Endothelial cell of umbilical vein (primary cell): ENCODE measurements around the gene RAB31. TPM values are rescaled to one million over a fixed set of nuclear protein-coding genes. Genes with fewer than 3 reads are reported as not detected.

Experiments
- BruUV-seq: library from RNA; stranded (reverse); fragments of 400-500 nt; replicated peaks from 2 replicates; lab custom pipeline; 2021; lab: Mats Ljungman, UMichigan
- CTCF ChIA-PET: fragments of 300-600, 350-600 bp; sonication (Branson Sonifier 250); formaldehyde crosslinking; loops from one replicate; lab custom pipeline; 2021; ENCODE audit warnings: antibody characterized with exemption, inconsistent platforms; lab: Charles Lee
- POLR2A ChIA-PET: fragments of 300-600, 350-600 bp; sonication (Branson Sonifier 250); formaldehyde crosslinking; loops from one replicate; lab custom pipeline; 2021; ENCODE audit warnings: antibody characterized with exemption, inconsistent platforms; lab: Charles Lee
- DNase-seq: peaks from one replicate; pipeline ENCODE4 v3.0.0-alpha.2; 2011; ENCODE audit warnings: low read depth, low spot score
- FAIRE-seq: peaks from 2 replicates; lab custom pipeline; 2011; peaks lifted over from hg19 to GRCh38; lab: Jason Lieb, UNC
- H2AFZ ChIP-seq: 2 replicates; pipeline ENCODE4 v1.6.0; 2012; ENCODE audit warnings: low read depth, low read length, control low read depth, inconsistent platforms
- H3K27ac ChIP-seq: 2 replicates; pipeline ENCODE4 v1.5.1; 2011; ENCODE audit warnings: low read depth, mild to moderate bottlenecking, control low read depth, low read length, moderate library complexity; ENCODE audit not compliant: insufficient read depth
- H3K27me3 ChIP-seq, 2 experiments: 2 replicates each; pipeline versions ENCODE4 v1.6.0 to v1.6.1; 2011; ENCODE audit warnings: low read length in 2 of 2, mixed read lengths in 1 of 2; ENCODE audit not compliant: control insufficient read depth in 2 of 2, insufficient read depth in 2 of 2
- H3K36me3 ChIP-seq, 2 experiments: 2 replicates in 1 of 2; 3 replicates in 1 of 2; pipeline ENCODE4 v1.5.1; 2011; ENCODE audit warnings: low read length in 2 of 2, mild to moderate bottlenecking in 1 of 2, moderate library complexity in 1 of 2; ENCODE audit not compliant: control insufficient read depth in 2 of 2, insufficient read depth in 2 of 2; ENCODE audit errors: extremely low read depth in 1 of 2
- H3K4me1 ChIP-seq: 3 replicates; pipeline ENCODE4 v1.5.1; 2011; ENCODE audit warnings: mild to moderate bottlenecking, low read length; ENCODE audit not compliant: control insufficient read depth, insufficient read depth; ENCODE audit errors: extremely low read depth
- H3K4me2 ChIP-seq: 2 replicates; pipeline ENCODE4 v1.6.1; 2011; ENCODE audit warnings: low read length, control low read depth, mixed read lengths; ENCODE audit not compliant: insufficient read depth
- H3K4me3 ChIP-seq, 3 experiments: fragments of 200-600 bp in 1 of 3; sonication (generic), shearing (Covaris generic) in 1 of 3; replicated peaks in 1 of 3; 2 replicates each; pipeline ENCODE4 v1.5.1; 2011 to 2016; ENCODE audit warnings: control low read depth in 3 of 3, low read length in 3 of 3, mild to moderate bottlenecking in 2 of 3, inconsistent platforms in 1 of 3, low read depth in 1 of 3, moderate library complexity in 1 of 3; ENCODE audit not compliant: insufficient read depth in 1 of 3
- H3K79me2 ChIP-seq: 2 replicates; pipeline ENCODE4 v1.6.0; 2012; ENCODE audit warnings: low read length, inconsistent platforms; ENCODE audit not compliant: control insufficient read depth, insufficient read depth
- H3K9ac ChIP-seq: replicated peaks from 2 replicates; pipeline ENCODE3; 2011; ENCODE audit warnings: low read length, control low read depth; ENCODE audit not compliant: insufficient read depth; ENCODE audit errors: extremely low read depth
- H3K9me1 ChIP-seq: replicated peaks from 3 replicates; pipeline ENCODE4 v1.6.0; 2011; ENCODE audit warnings: mild to moderate bottlenecking, low read length; ENCODE audit not compliant: control insufficient read depth, insufficient read depth; ENCODE audit errors: extremely low read depth
- H3K9me3 ChIP-seq: replicated peaks from 2 replicates; pipeline ENCODE4 v1.5.1; 2012; ENCODE audit warnings: low read length, inconsistent platforms; ENCODE audit not compliant: control insufficient read depth, insufficient read depth
- H4K20me1 ChIP-seq: replicated peaks from 2 replicates; pipeline ENCODE3; 2011; ENCODE audit warnings: mild to moderate bottlenecking, low read length; ENCODE audit not compliant: control insufficient read depth, insufficient read depth; ENCODE audit errors: extremely low read depth
- EZH2 ChIP-seq: IDR thresholded peaks from 2 replicates; pipeline ENCODE4 v1.6.1; 2012; ENCODE audit warnings: borderline replicate concordance, low read depth, mild to moderate bottlenecking, moderate library complexity, low read length, inconsistent platforms; ENCODE audit not compliant: severe bottlenecking
- FOS ChIP-seq: IDR thresholded peaks from 2 replicates; pipeline ENCODE4 v1.6.1; 2011; ENCODE audit warnings: mild to moderate bottlenecking, low read length, moderate library complexity, borderline replicate concordance; ENCODE audit not compliant: insufficient read depth
- GATA2 ChIP-seq: IDR thresholded peaks from 2 replicates; pipeline ENCODE4 v1.7.0; 2011; ENCODE audit warnings: low read depth, mild to moderate bottlenecking, moderate library complexity, mixed read lengths, low read length; ENCODE audit not compliant: insufficient read length, insufficient read depth
- JUN ChIP-seq: IDR thresholded peaks from 2 replicates; pipeline ENCODE4 v1.6.1; 2011; ENCODE audit warnings: borderline replicate concordance, low read depth; ENCODE audit not compliant: insufficient read length, insufficient read depth
- MYC ChIP-seq: IDR thresholded peaks from one replicate; pipeline ENCODE4 v1.6.1; 2011; ENCODE audit warnings: mild to moderate bottlenecking, low read depth, low read length
- POLR2A ChIP-seq: IDR thresholded peaks from 2 replicates; pipeline ENCODE4 v1.6.1; 2012; ENCODE audit warnings: low read depth, mild to moderate bottlenecking, control low read depth, low read length
- POLR2AphosphoS5 ChIP-seq: IDR thresholded peaks from 2 replicates; pipeline ENCODE4 v1.6.1; 2012; ENCODE audit warnings: low read depth, mild to moderate bottlenecking, control low read depth, low read length, moderate library complexity; ENCODE audit not compliant: insufficient read depth
- dilution Hi-C: fragments of 300-500 bp; cut with MboI; formaldehyde crosslinking; loops from one replicate; pipeline ENCODE4 v1.15.0; 2019; ENCODE audit warnings: low sequenced_read_pairs; ENCODE audit not compliant: extremely low pct_ligation_motif_present
- intact Hi-C: fragments of 100-400 bp; cut with micrococcal nuclease; formaldehyde crosslinking; loops from one replicate; pipeline ENCODE4 v1.10.0; 2022
- polyA plus RNA-seq, 4 experiments: library from polyadenylated mRNA; depleted of rRNA in 3 of 4; stranded (reverse) in 3 of 4; unstranded in 1 of 4; fragments of >200 nt; gene quantifications; 2 replicates each; pipeline versions ENCODE4 v1.2.1 to v1.2.3, GENCODE V29; 2011 to 2012; ENCODE audit warnings: missing spikeins in 1 of 4
- total RNA-seq: library from RNA; stranded (reverse); gene quantifications from 2 replicates; pipeline ENCODE4 v1.2.3, GENCODE V29; 2021
- TF ChIP-seq, protein P1 (sequence below): IDR thresholded peaks from 2 replicates; pipeline ENCODE4 v1.6.1; 2011; ENCODE audit not compliant: insufficient read depth, insufficient read length
- TF ChIP-seq, protein P2 (sequence below), 2 donors: IDR thresholded peaks; 1 replicate in 1 of 2; 2 replicates in 1 of 2; pipeline ENCODE4 v1.5.1; 2011; ENCODE audit warnings: low read length in 2 of 2, mild to moderate bottlenecking in 2 of 2, moderate library complexity in 2 of 2, control low read depth in 1 of 2, inconsistent platforms in 1 of 2, low read depth in 1 of 2; ENCODE audit not compliant: insufficient read depth in 1 of 2; ENCODE audit errors: extremely low read depth in 1 of 2

Gene RAB31
- total and polyA plus RNA-seq, 2 donors (not counting 3 experiments of a cell fraction or from before 2014, with no cell fraction given), result 30.5 TPM

DNA sequence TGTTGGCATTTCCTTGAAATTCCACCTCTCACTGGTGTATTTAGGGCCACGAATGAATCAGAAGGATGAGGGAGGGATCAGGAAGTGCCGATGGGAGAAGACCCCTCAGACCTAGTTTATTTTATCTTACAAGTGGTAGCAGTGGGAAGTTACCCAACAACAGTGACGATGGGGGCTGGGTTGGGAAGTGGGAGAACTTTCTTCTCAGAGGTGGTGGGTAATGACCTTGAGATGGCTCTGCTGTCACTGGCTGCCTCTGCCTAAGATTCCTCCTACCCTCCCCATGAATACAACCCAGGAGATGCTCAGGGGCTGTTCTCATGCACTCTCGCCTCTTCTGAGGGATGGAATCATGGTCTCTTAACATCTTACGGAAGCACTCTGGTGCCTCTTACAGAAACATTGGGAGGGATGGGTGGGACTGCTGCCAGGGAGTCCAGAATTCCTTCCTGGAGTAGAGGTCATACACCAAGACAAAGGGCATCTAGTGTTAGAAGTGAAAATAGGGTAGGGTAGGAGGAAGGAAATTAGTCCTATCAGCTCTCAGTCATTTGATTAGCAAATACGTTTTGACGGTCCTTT lies 119.2 kb downstream of the RAB31 start:
- Histone ChIP-seq H3K4me3 (no peak overlapping the region), H3K79me2 (peaks cover 3% of the 10 kb centered on the region), H3K9ac (no peak overlapping the region), H3K4me1 (peaks cover 34% of the 10 kb centered on the region), H3K27me3 (no peaks in the 10 kb centered on the region), H3K9me1 (no peaks in the 10 kb centered on the region), H3K27ac (peak overlapping the region; percentile 66), H4K20me1 (no peaks in the 10 kb centered on the region), H3K4me2 (peak overlapping the region; percentile 48), H2AFZ (no peak overlapping the region), H3K9me3 (no peaks in the 10 kb centered on the region), H3K36me3 (no peaks in the 10 kb centered on the region)
- DNase-seq (peak; percentile 54), FAIRE-seq (no peak)
- no TSS peak for BruUV-seq
- TF ChIP-seq, protein P1, sequence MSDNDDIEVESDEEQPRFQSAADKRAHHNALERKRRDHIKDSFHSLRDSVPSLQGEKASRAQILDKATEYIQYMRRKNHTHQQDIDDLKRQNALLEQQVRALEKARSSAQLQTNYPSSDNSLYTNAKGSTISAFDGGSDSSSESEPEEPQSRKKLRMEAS, result no peak
- TF ChIP-seq POLR2A (no peak), GATA2 (no peak), JUN (no peak), MYC (no peak), FOS (no peak)
- ChIA-PET POLR2A (no interaction called here), CTCF (no interaction called here)
- dilution Hi-C loops, result no loop called here
- intact Hi-C loops, result no loop called here

DNA sequence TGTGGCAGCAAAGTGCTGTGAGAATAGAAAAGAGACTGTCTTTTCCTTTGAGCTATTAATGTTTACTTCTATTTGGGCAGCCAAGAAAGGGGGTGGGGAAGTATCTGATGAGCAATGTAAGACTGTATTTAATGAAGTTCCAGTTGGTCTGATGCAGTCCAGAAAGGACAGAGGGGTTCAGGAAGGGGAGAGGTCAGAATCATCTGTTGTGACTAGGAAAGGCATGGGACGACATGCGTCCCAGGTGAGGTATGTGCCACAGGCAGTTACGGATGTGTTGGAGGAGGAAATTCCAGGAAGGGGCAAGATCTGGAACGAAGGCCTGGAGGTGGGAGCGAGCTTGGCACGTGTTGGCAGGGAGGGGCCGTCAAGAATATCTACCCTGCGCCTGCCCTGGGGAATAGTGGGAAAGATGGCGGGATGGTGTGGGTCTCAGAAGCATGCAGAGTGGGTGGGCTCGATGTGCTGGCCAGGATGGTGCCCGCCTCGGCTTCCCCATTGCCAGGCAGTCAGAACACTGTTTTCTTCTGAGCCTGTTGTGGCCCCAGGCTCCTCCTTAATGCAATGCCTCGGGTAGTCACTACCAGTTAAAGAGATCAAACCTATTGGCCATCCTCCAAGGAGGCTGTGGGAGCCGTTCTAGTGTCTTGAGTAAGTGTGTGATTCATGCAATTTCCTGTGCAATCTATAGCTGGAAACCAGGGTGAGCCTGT lies 119.8 kb downstream of the RAB31 start:
- dilution Hi-C loops (no loop called here), intact Hi-C loops (loop anchor here (1.0 kb wide), 1 partner anchor 85 kb away; no protein-coding TSS in a partner anchor)
- H3K4me1 ChIP-seq, result peaks cover 34% of the 10 kb centered on the region
- no peak overlapping the region for H3K4me3 ChIP-seq
- POLR2A ChIA-PET, result no interaction called here
- peak overlapping the region; percentile 66 for H3K27ac ChIP-seq
- no peaks in the 10 kb centered on the region for H3K9me3 ChIP-seq
- FAIRE-seq (peak; percentile 100), DNase-seq (peak; percentile 95)
- TF ChIP-seq, protein P1, result no peak
- TF ChIP-seq, protein P2, sequence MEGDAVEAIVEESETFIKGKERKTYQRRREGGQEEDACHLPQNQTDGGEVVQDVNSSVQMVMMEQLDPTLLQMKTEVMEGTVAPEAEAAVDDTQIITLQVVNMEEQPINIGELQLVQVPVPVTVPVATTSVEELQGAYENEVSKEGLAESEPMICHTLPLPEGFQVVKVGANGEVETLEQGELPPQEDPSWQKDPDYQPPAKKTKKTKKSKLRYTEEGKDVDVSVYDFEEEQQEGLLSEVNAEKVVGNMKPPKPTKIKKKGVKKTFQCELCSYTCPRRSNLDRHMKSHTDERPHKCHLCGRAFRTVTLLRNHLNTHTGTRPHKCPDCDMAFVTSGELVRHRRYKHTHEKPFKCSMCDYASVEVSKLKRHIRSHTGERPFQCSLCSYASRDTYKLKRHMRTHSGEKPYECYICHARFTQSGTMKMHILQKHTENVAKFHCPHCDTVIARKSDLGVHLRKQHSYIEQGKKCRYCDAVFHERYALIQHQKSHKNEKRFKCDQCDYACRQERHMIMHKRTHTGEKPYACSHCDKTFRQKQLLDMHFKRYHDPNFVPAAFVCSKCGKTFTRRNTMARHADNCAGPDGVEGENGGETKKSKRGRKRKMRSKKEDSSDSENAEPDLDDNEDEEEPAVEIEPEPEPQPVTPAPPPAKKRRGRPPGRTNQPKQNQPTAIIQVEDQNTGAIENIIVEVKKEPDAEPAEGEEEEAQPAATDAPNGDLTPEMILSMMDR (IDR thresholded peaks at IDR 0.05; ENCODE audit: extremely low read depth in 1 of 2, insufficient read depth in 1 of 2, low read depth in 1 of 2, low read length in 2 of 2), result no peak
- no peak for TF ChIP-seq GATA2
- no peak for TF ChIP-seq EZH2
- peak; percentile 79 for TF ChIP-seq JUN
- peak; percentile 59 for TF ChIP-seq POLR2A
- TF ChIP-seq MYC, result no peak
- TF ChIP-seq FOS, result peak; percentile 90
- TF ChIP-seq POLR2AphosphoS5, result peak; percentile 70
- peaks cover 3% of the 10 kb centered on the region for H3K79me2 ChIP-seq
- H3K4me2 ChIP-seq, result peak overlapping the region; percentile 48
- H3K27me3 ChIP-seq, result no peaks in the 10 kb centered on the region
- BruUV-seq, result no TSS peak
- H3K9me1 ChIP-seq, result no peaks in the 10 kb centered on the region
- CTCF ChIA-PET, result interaction anchor here (0.6 to 1.0 kb wide), 3 partner anchors 11 to 87 kb away, joined by 3 to 4 read pairs (median 3); partner anchors contain the start of gene VAPA
- peak overlapping the region; percentile 35 for H2AFZ ChIP-seq
- no peaks in the 10 kb centered on the region for H4K20me1 ChIP-seq
- H3K36me3 ChIP-seq, result no peaks in the 10 kb centered on the region
- no peak overlapping the region for H3K9ac ChIP-seq
